Activated CD4-positive, alpha-beta T cell treated with anti-CD3 and anti-CD28 coated beads for 36 hours (primary cell): ENCODE data around the gene NUDT3. TPM values are rescaled to one million over a fixed set of nuclear protein-coding genes. Genes with fewer than 3 reads are reported as not detected.
"Not testable (repeated sequence)": the region's sequence is repeated elsewhere in the genome, so short reads cannot be mapped to it uniquely, and the experiment has no call there.

Experiments
- ATAC-seq: fragments of 200-7000 bp; cut with Tn5 transposase; one replicate; pipeline ENCODE4 v1.10.0; 2021; ENCODE audit warnings: mild to moderate bottlenecking, moderate library complexity
- CTCF ChIA-PET: fragments of 350-600 bp; sonication (Branson Sonifier 250); formaldehyde crosslinking; loops from one replicate; lab custom pipeline; 2021; ENCODE audit warnings: antibody characterized with exemption; lab: Charles Lee
- POLR2A ChIA-PET: fragments of 350-600 bp; sonication (Branson Sonifier 250); formaldehyde crosslinking; loops from one replicate; lab custom pipeline; 2021; ENCODE audit warnings: antibody characterized with exemption, inconsistent platforms; lab: Charles Lee
- DNase-seq: peaks from one replicate; pipeline ENCODE4 v3.0.0-alpha.2; 2020
- H3K27ac Mint-ChIP-seq: one replicate; pipeline ENCODE4 v1.8.0; 2021; ENCODE audit warnings: mixed read lengths
- H3K27me3 Mint-ChIP-seq: one replicate; pipeline ENCODE4 v1.8.0; 2021; ENCODE audit warnings: mixed read lengths
- H3K36me3 Mint-ChIP-seq: one replicate; pipeline ENCODE4 v1.8.0; 2021; ENCODE audit warnings: low read depth, mixed read lengths
- H3K4me1 Mint-ChIP-seq: one replicate; pipeline ENCODE4 v1.8.0; 2021; ENCODE audit warnings: mixed read lengths
- H3K4me3 Mint-ChIP-seq: one replicate; pipeline ENCODE4 v1.8.0; 2021; ENCODE audit warnings: mild to moderate bottlenecking, moderate library complexity, mixed read lengths
- H3K9me3 Mint-ChIP-seq: one replicate; pipeline ENCODE4 v1.8.0; 2021; ENCODE audit warnings: low read depth, mixed read lengths
- intact Hi-C, 2 experiments: fragments of 100-400 bp; cut with DNase I in 1 of 2; cut with micrococcal nuclease in 1 of 2; formaldehyde crosslinking; loops; one replicate each; pipeline versions ENCODE4 v1.14.2 to v1.15.1; 2022 to 2024; cut with DNase I, micrococcal nuclease
- total RNA-seq, 2 experiments: library from RNA; stranded (reverse); gene quantifications; one replicate each; pipeline ENCODE4 v1.2.3, GENCODE V29; 2021

The NUDT3 gene
- total RNA-seq, 2 experiments from 2014 or later = 13.3 to 13.6 TPM

GRCh38 chr6:34369385-34369784 is 23.1 kb downstream of the NUDT3 start:
- no peak overlapping the region for H3K27ac Mint-ChIP-seq
- H3K9me3 Mint-ChIP-seq = no peaks in the 10 kb centered on the region
- ChIA-PET POLR2A (no interaction called here), CTCF (no interaction called here)
- ATAC-seq (no peak), DNase-seq (no peak)
- intact Hi-C loops = no loop called here
- no peaks in the 10 kb centered on the region for H3K27me3 Mint-ChIP-seq
- H3K4me3 Mint-ChIP-seq = no peak overlapping the region
- peaks cover 8% of the 10 kb centered on the region for H3K36me3 Mint-ChIP-seq
- H3K4me1 Mint-ChIP-seq = peaks cover 12% of the 10 kb centered on the region

DNA sequence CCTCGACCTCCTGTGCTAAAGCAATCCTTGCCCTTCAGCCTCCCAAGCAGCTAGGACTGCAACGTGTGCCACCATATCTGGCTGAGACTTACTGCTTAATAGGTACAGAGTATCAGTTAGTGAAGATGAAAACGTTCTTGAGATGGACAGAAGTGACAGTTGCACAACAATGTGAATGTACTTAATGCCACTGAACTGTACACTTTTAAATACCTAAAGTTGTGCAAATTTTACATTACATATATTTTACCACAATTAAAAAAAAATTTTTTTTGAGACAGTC is 25.9 kb downstream of the NUDT3 start:
- H3K27ac Mint-ChIP-seq = no peak overlapping the region
- POLR2A ChIA-PET = no interaction called here
- H3K4me1 Mint-ChIP-seq = peaks cover 31% of the 10 kb centered on the region
- no peaks in the 10 kb centered on the region for H3K9me3 Mint-ChIP-seq
- DNase-seq (no peak), ATAC-seq (no peak)
- H3K4me3 Mint-ChIP-seq = no peak overlapping the region
- intact Hi-C loops = no loop called here
- H3K27me3 Mint-ChIP-seq = no peaks in the 10 kb centered on the region
- CTCF ChIA-PET = no interaction called here
- H3K36me3 Mint-ChIP-seq = peaks cover 5% of the 10 kb centered on the region

DNA sequence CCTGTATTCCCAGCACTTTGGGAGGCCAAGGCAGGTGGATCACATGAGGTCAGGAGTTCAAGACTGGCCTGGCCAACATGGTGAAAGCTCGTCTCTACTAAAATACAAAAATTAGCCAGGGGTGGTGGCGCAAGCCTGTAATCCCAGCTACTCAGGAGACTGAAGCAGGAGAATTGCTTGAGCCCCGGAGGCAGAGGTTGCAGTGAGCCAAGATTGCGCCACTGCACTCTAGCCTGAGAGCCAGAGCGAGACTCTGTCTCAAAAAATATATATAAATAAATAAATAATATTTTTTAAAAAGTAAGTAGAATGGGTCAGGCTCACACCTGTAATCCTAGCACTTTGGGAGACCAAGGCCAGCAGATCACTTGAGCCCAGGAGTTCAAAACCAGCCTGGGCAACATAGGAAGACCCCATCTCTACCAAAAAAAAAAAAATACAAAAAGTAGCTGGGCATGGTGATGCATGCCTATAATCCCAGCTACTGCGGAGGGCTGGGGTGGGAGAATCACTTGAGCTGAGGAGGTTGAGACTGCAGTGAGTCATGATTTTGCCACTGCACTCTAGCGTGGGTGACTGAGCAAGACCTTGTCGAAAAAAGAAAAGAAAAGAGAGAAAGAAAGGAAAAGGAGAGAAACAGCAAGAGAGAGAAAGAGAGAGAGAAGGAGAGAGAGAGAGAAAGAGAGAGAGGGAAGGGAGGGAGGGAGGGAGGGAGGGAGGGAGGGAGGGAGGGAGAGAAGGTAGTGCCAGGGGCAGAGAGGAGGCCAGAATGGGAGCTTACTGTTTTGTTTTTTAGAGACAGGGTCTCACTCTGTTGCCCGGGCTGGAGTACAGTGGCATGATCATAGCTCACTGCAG is 26.5 kb downstream of the NUDT3 start:
- H3K4me3 Mint-ChIP-seq, H3K27me3 Mint-ChIP-seq, H3K36me3 Mint-ChIP-seq, ATAC-seq, CTCF ChIA-PET, POLR2A ChIA-PET, H3K27ac Mint-ChIP-seq, intact Hi-C loops, H3K9me3 Mint-ChIP-seq: not testable (repeated sequence)
- H3K4me1 Mint-ChIP-seq = peaks cover 34% of the 10 kb centered on the region
- peak; percentile 14 for DNase-seq

- ATAC-seq, H3K9me3 Mint-ChIP-seq, H3K27ac Mint-ChIP-seq, H3K36me3 Mint-ChIP-seq, POLR2A ChIA-PET, DNase-seq, H3K4me3 Mint-ChIP-seq, H3K27me3 Mint-ChIP-seq: not testable (repeated sequence)
- H3K4me1 Mint-ChIP-seq = peaks cover 38% of the 10 kb centered on the region
- intact Hi-C loops = loop anchor here in 1 of 2 experiments (5.0 kb wide), 1 partner anchor 46 kb away; no protein-coding TSS in a partner anchor
- CTCF ChIA-PET = interaction anchor here (0.7 to 0.8 kb wide), 2 partner anchors 168 to 842 kb away, joined by 3 to 4 read pairs; no protein-coding TSS in a partner anchor
Observed at GRCh38 chr6:34363681-34364075, 28.8 kb downstream of the NUDT3 start.

DNA sequence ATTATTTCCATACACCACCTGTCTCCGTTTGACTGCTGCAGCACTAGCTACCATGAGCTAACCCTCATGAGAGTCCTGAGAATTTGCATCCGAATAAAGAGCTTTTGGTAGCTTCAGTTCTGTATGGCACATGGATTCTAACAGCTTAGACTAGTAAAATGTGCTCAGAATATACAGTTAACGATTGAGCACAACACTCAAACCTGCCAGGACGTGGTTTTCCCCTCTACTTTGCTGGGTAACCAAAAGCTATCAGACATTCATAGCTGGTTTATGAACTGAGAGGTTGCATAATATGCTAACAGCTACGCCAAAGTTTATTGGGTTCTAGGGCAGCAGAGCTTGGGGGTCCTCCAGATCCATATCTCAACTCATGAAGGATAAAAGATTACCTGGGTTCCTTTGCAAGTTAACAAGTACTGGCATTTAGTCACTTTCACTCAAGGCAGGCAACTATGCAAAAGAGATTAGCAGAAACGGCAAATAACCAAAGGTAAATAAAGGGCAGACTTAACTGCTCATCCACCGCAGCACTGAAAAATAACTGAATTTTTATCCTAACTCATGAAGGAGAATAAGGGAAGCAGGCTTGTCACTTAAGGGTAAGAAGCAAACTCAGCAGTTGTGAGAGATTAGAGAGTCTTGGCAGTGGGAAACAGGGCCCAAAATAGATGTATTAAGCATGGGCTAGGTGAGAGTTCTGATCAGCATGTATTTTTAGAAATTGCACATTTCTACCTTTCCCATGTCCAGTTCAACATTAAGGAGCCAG is 29.4 kb downstream of the NUDT3 start:
- CTCF ChIA-PET = interaction anchor here (0.7 to 1.2 kb wide), 3 partner anchors 10 to 168 kb away, joined by 3 to 4 read pairs (median 3); no protein-coding TSS in a partner anchor
- peak; percentile 13 for DNase-seq
- POLR2A ChIA-PET = no interaction called here
- intact Hi-C loops = loop anchor here in 1 of 2 experiments (5.0 kb wide), 1 partner anchor 46 kb away; no protein-coding TSS in a partner anchor
- Mint-ChIP-seq H3K36me3 (peaks cover 2% of the 10 kb centered on the region), H3K4me3 (no peak overlapping the region), H3K4me1 (peaks cover 38% of the 10 kb centered on the region), H3K9me3 (no peaks in the 10 kb centered on the region), H3K27me3 (no peaks in the 10 kb centered on the region), H3K27ac (no peak overlapping the region)
- peak; percentile 47 for ATAC-seq

GRCh38 chr6:34362176-34362575 is 30.3 kb downstream of the NUDT3 start:
- Mint-ChIP-seq H3K27ac (no peak overlapping the region), H3K4me3 (no peak overlapping the region), H3K27me3 (no peaks in the 10 kb centered on the region), H3K9me3 (no peaks in the 10 kb centered on the region), H3K36me3 (peaks cover 2% of the 10 kb centered on the region), H3K4me1 (peaks cover 38% of the 10 kb centered on the region)
- intact Hi-C loops = loop anchor here in 1 of 2 experiments (5.0 kb wide), 1 partner anchor 45 kb away; no protein-coding TSS in a partner anchor
- POLR2A ChIA-PET = no interaction called here
- ATAC-seq (no peak), DNase-seq (no peak)
- CTCF ChIA-PET = interaction anchor here (0.6 to 1.2 kb wide), 2 partner anchors 166 to 178 kb away, joined by 3 to 4 read pairs; no protein-coding TSS in a partner anchor

DNA sequence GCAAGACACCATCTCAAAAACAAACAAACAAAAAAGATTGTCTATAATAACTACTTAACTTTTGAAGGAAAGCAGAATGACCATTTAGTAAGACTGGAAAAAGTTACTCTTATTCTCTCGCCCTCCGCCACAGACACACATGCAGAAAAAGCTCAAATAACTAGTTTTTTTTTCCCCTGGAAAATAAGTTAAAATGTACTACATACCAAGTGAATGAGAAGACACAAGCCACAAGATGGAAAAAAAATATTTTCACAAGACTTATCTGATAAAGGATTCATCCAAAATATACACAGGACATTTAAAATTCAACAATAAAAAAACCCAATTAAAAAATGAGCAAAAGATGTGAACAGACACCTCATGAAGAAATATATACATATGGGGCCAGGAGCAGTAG is 31.9 kb downstream of the NUDT3 start:
- no peak overlapping the region for H3K27ac Mint-ChIP-seq
- CTCF ChIA-PET = interaction anchor here (0.8 kb wide), 1 partner anchor 15 kb away, joined by 3 read pairs; no protein-coding TSS in a partner anchor
- ATAC-seq = no peak

GRCh38 chr6:34359418-34360158 is 32.9 kb downstream of the NUDT3 start:
- Mint-ChIP-seq H3K4me1 (peaks cover 34% of the 10 kb centered on the region), H3K9me3 (no peaks in the 10 kb centered on the region), H3K27me3 (no peaks in the 10 kb centered on the region), H3K27ac (no peak overlapping the region), H3K36me3 (no peaks in the 10 kb centered on the region), H3K4me3 (no peak overlapping the region)
- POLR2A ChIA-PET = no interaction called here
- DNase-seq (no peak), ATAC-seq (no peak)
- intact Hi-C loops = loop anchor here in 1 of 2 experiments (5.0 kb wide), 1 partner anchor 42 kb away; no protein-coding TSS in a partner anchor
- CTCF ChIA-PET = interaction anchor here (0.6 kb wide), 1 partner anchor 87 kb away, joined by 4 read pairs; no protein-coding TSS in a partner anchor

More for the DNA sequence above, 31.9 kb downstream of the NUDT3 start:
- Mint-ChIP-seq H3K4me3 (no peak overlapping the region), H3K4me1 (peaks cover 34% of the 10 kb centered on the region), H3K27me3 (no peaks in the 10 kb centered on the region), H3K9me3 (no peaks in the 10 kb centered on the region), H3K36me3 (peaks cover 2% of the 10 kb centered on the region)
- POLR2A ChIA-PET = no interaction called here
- intact Hi-C loops = loop anchor here in 1 of 2 experiments (5.0 kb wide), 1 partner anchor 43 kb away; no protein-coding TSS in a partner anchor
- no peak for DNase-seq

GRCh38 chr6:34358389-34358905 is 34.0 kb downstream of the NUDT3 start:
- H3K36me3 Mint-ChIP-seq = no peaks in the 10 kb centered on the region
- POLR2A ChIA-PET = no interaction called here
- intact Hi-C loops = no loop called here
- ATAC-seq (no peak), DNase-seq (no peak)
- peaks cover 27% of the 10 kb centered on the region for H3K4me1 Mint-ChIP-seq
- H3K4me3 Mint-ChIP-seq = no peak overlapping the region
- H3K27me3 Mint-ChIP-seq = no peaks in the 10 kb centered on the region
- H3K27ac Mint-ChIP-seq = no peak overlapping the region
- CTCF ChIA-PET = no interaction called here
- H3K9me3 Mint-ChIP-seq = no peaks in the 10 kb centered on the region

- no peak overlapping the region for H3K27ac Mint-ChIP-seq
- H3K36me3 Mint-ChIP-seq = no peaks in the 10 kb centered on the region
- intact Hi-C loops = no loop called here
- H3K27me3 Mint-ChIP-seq = no peaks in the 10 kb centered on the region
- H3K4me3 Mint-ChIP-seq = no peak overlapping the region
- H3K9me3 Mint-ChIP-seq = no peaks in the 10 kb centered on the region
- ChIA-PET CTCF (no interaction called here), POLR2A (no interaction called here)
- no peak for ATAC-seq
- no peak for DNase-seq
- peaks cover 22% of the 10 kb centered on the region for H3K4me1 Mint-ChIP-seq
Observed at GRCh38 chr6:34357937-34358336, 34.5 kb downstream of the NUDT3 start.

- no peak for DNase-seq
- Mint-ChIP-seq H3K4me1 (peaks cover 11% of the 10 kb centered on the region), H3K9me3 (no peaks in the 10 kb centered on the region), H3K36me3 (no peaks in the 10 kb centered on the region), H3K4me3 (no peak overlapping the region), H3K27ac (no peak overlapping the region), H3K27me3 (no peaks in the 10 kb centered on the region)
- intact Hi-C loops = no loop called here
- ChIA-PET POLR2A (no interaction called here), CTCF (interaction anchor here (0.7 kb wide), 1 partner anchor 13 kb away, joined by 3 read pairs; no protein-coding TSS in a partner anchor)
- no peak for ATAC-seq
Observed at GRCh38 chr6:34355889-34356288, 36.6 kb downstream of the NUDT3 start.
